GM20000 (cell line): Measurements from ENCODE around the gene RPUSD1.

Source experiments
- DNase-seq: peaks from one replicate; pipeline ENCODE4 v3.0.0; 2012; ENCODE audit warnings: low spot score
- CTCF ChIP-seq: IDR thresholded peaks from 2 replicates; pipeline ENCODE4 v1.5.1; 2012; ENCODE audit warnings: mild to moderate bottlenecking, control low read depth; ENCODE audit errors: extremely low read depth, missing control alignments

The RPUSD1 gene

GRCh38 chr16:766008-766819 is 22.0 kb downstream of the RPUSD1 start:
- no peak for TF ChIP-seq CTCF
- no peak for DNase-seq

GRCh38 chr16:765488-765865 is 22.7 kb downstream of the RPUSD1 start:
- TF ChIP-seq CTCF: no peak
- DNase-seq: no peak

DNA sequence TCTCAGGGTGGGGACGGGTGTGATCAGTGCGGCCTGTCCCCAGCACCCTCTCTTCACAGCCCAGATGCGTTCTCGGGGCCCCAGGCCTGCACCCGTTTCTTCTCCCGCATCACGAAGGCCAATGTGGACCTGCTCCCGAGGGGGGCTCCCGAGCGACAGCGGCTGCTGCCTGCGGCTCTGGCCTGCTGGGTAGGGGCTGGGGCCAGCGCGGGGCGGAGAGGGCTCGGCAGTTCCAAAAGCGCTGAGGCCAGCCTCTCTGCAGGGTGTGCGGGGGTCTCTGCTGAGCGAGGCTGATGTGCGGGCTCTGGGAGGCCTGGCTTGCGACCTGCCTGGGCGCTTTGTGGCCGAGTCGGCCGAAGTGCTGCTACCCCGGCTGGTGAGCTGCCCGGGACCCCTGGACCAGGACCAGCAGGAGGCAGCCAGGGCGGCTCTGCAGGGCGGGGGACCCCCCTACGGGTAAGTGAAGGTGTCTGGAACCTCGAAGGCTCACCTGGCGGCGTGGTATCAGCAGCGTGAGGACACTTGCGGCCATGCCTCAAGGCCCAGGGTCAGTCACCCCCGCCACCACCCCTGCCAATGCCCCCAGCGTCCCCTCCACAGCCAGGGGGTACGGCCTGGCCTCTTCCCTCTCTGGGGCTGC is 23.2 kb downstream of the RPUSD1 start:
- DNase-seq: no peak
- no peak for TF ChIP-seq CTCF

DNA sequence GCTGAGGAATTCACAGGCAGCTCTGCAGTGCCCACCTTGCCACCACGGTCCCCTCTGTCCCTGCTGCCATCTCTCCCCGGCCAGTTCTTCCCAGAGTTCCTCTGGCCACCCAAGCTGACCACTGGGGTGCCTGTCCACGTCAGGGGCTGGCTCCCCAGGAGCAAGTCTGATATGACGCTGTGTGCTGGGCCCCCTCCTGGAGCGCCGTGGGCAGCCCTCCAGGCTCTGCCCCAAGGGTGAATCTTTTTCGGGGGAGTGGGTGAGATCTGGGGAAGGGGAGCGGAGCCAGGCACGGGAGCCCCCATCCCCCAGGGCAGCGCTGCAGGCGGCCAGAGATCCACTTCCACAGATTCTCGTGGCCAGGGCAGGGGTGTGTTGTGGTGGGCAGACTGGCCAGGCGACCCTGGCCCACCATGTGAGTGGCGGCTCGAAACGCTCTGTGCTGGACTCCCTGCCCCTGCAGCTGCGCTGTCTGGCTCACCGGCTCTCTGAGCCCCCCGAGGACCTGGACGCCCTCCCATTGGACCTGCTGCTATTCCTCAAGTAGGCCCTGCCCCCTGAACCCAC is 23.9 kb downstream of the RPUSD1 start:
- DNase-seq: no peak

GRCh38 chr16:763369-764183 is 24.6 kb downstream of the RPUSD1 start:
- no peak for DNase-seq
- no peak for TF ChIP-seq CTCF

More for the DNA sequence above, 23.9 kb downstream of the RPUSD1 start:
- TF ChIP-seq CTCF: no peak

GRCh38 chr16:762595-763268 is 25.4 kb downstream of the RPUSD1 start:
- no peak for DNase-seq
- no peak for TF ChIP-seq CTCF
